Psoas muscle (tissue), 8 donors: ENCODE results near the gene ATP6V0A4. TPM values are rescaled to one million over a fixed set of nuclear protein-coding genes. Genes with fewer than 3 reads are reported as not detected.

Experiments used
- ATAC-seq, 4 donors: fragments of 200-7000 bp; cut with Tn5 transposase; one replicate each; pipeline ENCODE4 v1.9.1; 2020; ENCODE audit warnings: moderate library complexity in 3 of 4, mild to moderate bottlenecking in 2 of 4
- DNase-seq, 2 donors: peaks; one replicate each; pipeline ENCODE4 v3.0.0-alpha.2; 2020
- H3K27ac ChIP-seq: fragments of 200-600 bp; one replicate; pipeline ENCODE4 v1.8.0; 2022
- H3K27me3 ChIP-seq, 3 donors: fragments of 200-600 bp in 1 of 3; one replicate each; pipeline versions ENCODE4 v1.6.1 to v1.8.0; 2013 to 2022; ENCODE audit warnings: low read length in 2 of 3, mild to moderate bottlenecking in 2 of 3, moderate library complexity in 1 of 3; ENCODE audit not compliant: insufficient read depth in 3 of 3
- H3K36me3 ChIP-seq, 2 donors: fragments of 200-600 bp in 1 of 2; one replicate each; pipeline versions ENCODE4 v1.6.1 to v1.8.0; 2013 to 2022; ENCODE audit warnings: low read depth in 1 of 2, mild to moderate bottlenecking in 1 of 2, moderate library complexity in 1 of 2; ENCODE audit not compliant: insufficient read depth in 1 of 2
- H3K4me1 ChIP-seq: fragments of 200-600 bp; one replicate; pipeline ENCODE4 v1.8.0; 2022
- H3K4me3 ChIP-seq: fragments of 200-600 bp; one replicate; pipeline ENCODE4 v1.8.0; 2022; ENCODE audit warnings: mild to moderate bottlenecking
- H3K9me3 ChIP-seq: fragments of 200-600 bp; one replicate; pipeline ENCODE4 v1.8.0; 2022
- CTCF ChIP-seq: fragments of 200-600 bp; IDR thresholded peaks from one replicate; pipeline ENCODE4 v1.8.0; 2022; ENCODE audit warnings: antibody characterized with exemption
- WGBS, 3 donors: extraction: QIAGEN DNeasy Blood & Tissue Kit; methylation state at CpG; one replicate each; pipeline versions ENCODE4 v1.1.6 to v1.1.7; 2013; 5-methylcytosine and 5-hydroxymethylcytosine counted together
- intact Hi-C, 2 donors: fragments of 100-400 bp; cut with DNase I; formaldehyde crosslinking; loops; one replicate each; pipeline versions ENCODE4 v1.11.0 to v1.14.2; 2022
- polyA plus RNA-seq, 3 donors: library from polyadenylated mRNA; stranded (reverse); fragments of 200-250 nt; gene quantifications; one replicate each; pipeline ENCODE4 v1.2.3, GENCODE V29; 2013
- total RNA-seq, 4 donors: library from RNA; stranded (reverse); fragmentation: NEBNext Ultra II Directional in 2 of 4; extraction: Animal tissue kit (Norgen Biotek cat#: 25700) in 2 of 4; gene quantifications; one replicate each; pipeline versions ENCODE4 v1.2.1 to v1.2.4, GENCODE V29; 2021 to 2023
- donor health status: healthy with polysubstance abuse.
- donor health status: DM: no; HTN: no; CAD: no; lungs with moderate emphysema.
- donor health status: Bipolar disorder and iron deficiency.
- donor health status: healthy.
- donor health status: DM: yes; HTN: yes; CAD: no.
- donor health status: DM: no; HTN: no; CAD: no.
- donor health status: DM: no; HTN: no; CAD: no.
- donor health status: DM: yes; HTN: yes; CAD: no.

The ATP6V0A4 gene
- total and polyA plus RNA-seq, 7 donors: 0.44 TPM; not detected in 6

GRCh38 chr7:138658889-138659288, 139.1 kb downstream of the ATP6V0A4 start:
- DNase-seq (no peak), ATAC-seq (no peak)
- H3K27me3 ChIP-seq: peaks cover 0 to 5% (median 0%) of the 10 kb centered on the region in 3 donors
- 60 to 70% (median 66%) methylated on average over 4 of the region's 4 CpGs for WGBS, 3 donors
- H3K9me3 ChIP-seq: no peaks in the 10 kb centered on the region
- H3K36me3 ChIP-seq: no peaks in the 10 kb centered on the region
- H3K4me3 ChIP-seq: no peak overlapping the region
- intact Hi-C loops: no loop called here
- no peaks in the 10 kb centered on the region for H3K4me1 ChIP-seq
- H3K27ac ChIP-seq: no peak overlapping the region
- TF ChIP-seq CTCF: no peak

GRCh38 chr7:138657854-138658386, 140.1 kb downstream of the ATP6V0A4 start:
- Histone ChIP-seq H3K27ac (no peak overlapping the region), H3K27me3 (peaks cover 0 to 5% (median 0%) of the 10 kb centered on the region in 3 donors), H3K9me3 (no peaks in the 10 kb centered on the region), H3K36me3 (no peaks in the 10 kb centered on the region), H3K4me1 (no peaks in the 10 kb centered on the region), H3K4me3 (no peak overlapping the region)
- 78 to 92% (median 88%) methylated on average over 4 of the region's 4 CpGs for WGBS, 3 donors
- intact Hi-C loops: no loop called here
- ATAC-seq (no peak), DNase-seq (no peak)
- no peak for TF ChIP-seq CTCF

- H3K4me3 ChIP-seq: no peak overlapping the region
- no peaks in the 10 kb centered on the region for H3K36me3 ChIP-seq
- intact Hi-C loops: no loop called here
- no peak for TF ChIP-seq CTCF
- DNase-seq (no peak), ATAC-seq (no peak)
- H3K9me3 ChIP-seq: no peaks in the 10 kb centered on the region
- WGBS, 3 donors: 90% methylated on average over 2 of the region's 2 CpGs
- no peaks in the 10 kb centered on the region for H3K4me1 ChIP-seq
- no peak overlapping the region for H3K27ac ChIP-seq
- H3K27me3 ChIP-seq: peaks cover 0 to 5% (median 0%) of the 10 kb centered on the region in 3 donors
These were observed 141.0 kb downstream of the ATP6V0A4 start for GRCh38 chr7:138656952-138657351.

Other genes starting within 250 kb of the ATP6V0A4 start
- gene SVOPL, start 96.8 kb downstream of the ATP6V0A4 start, total RNA-seq: not detected
- gene SVOPL, start 96.8 kb downstream of the ATP6V0A4 start, polyA plus RNA-seq: under 1 TPM in 1 of 3 donors, not detected in 2; 0.01 TPM
- gene TMEM213, start 202 bp downstream of the ATP6V0A4 start, total RNA-seq: not detected
- gene TMEM213, start 202 bp downstream of the ATP6V0A4 start, polyA plus RNA-seq: not detected
- 1 to 10 TPM; 1.2 to 4.4 (median 2.9) TPM for gene KIAA1549, start 183.2 kb upstream of the ATP6V0A4 start, total RNA-seq
- 1 to 10 TPM in 1 of 3 donors, under 1 TPM in 2; 0.46 to 1.4 (median 0.63) TPM for gene KIAA1549, start 183.2 kb upstream of the ATP6V0A4 start, polyA plus RNA-seq
- gene ZC3HAV1L, start 237.8 kb upstream of the ATP6V0A4 start, total RNA-seq: 1 to 10 TPM; 1.2 to 2.4 (median 1.7) TPM
- under 1 TPM; 0.18 to 0.44 (median 0.22) TPM for gene ZC3HAV1L, start 237.8 kb upstream of the ATP6V0A4 start, polyA plus RNA-seq